GM12878 (cell line): ENCODE data around the gene UBXN11. TPM values are rescaled to one million over a fixed set of nuclear protein-coding genes. Genes with fewer than 3 reads are reported as not detected.

Experiments
- ATAC-seq: fragments of 200-7000 bp; cut with Tn5 transposase; 3 replicates; pipeline ENCODE4 v1.9.1; 2020; ENCODE audit warnings: mild to moderate bottlenecking, moderate library complexity
- BruUV-seq: library from RNA; stranded (reverse); fragments of 400-500 nt; replicated peaks from 2 replicates; lab custom pipeline; 2021; lab: Mats Ljungman, UMichigan
- CTCF ChIA-PET: fragments of 300-600 bp; sonication (Branson Sonifier 250); formaldehyde crosslinking; extraction: SDS; loops from one replicate; lab custom pipeline; 2021; ENCODE audit warnings: inconsistent platforms; lab: Yijun Ruan, JAX
- POLR2A ChIA-PET: fragments of 350-600 bp; formaldehyde crosslinking; extraction: SDS; loops from one replicate; lab custom pipeline; 2021; ENCODE audit warnings: inconsistent platforms; lab: Charles Lee
- RAD21 ChIA-PET: fragments of 300-600 bp; sonication (Branson Sonifier 250); formaldehyde crosslinking; loops from one replicate; lab custom pipeline; 2023; ENCODE audit warnings: antibody characterized with exemption; ENCODE audit not compliant: unreplicated experiment; lab: Charles Lee
- SMC1A ChIA-PET: fragments of 300-600 bp; sonication (Branson Sonifier 250); formaldehyde crosslinking; loops from one replicate; lab custom pipeline; 2023; ENCODE audit not compliant: unreplicated experiment, uncharacterized antibody; lab: Charles Lee
- DNase-seq: peaks from one replicate; pipeline ENCODE4 v3.0.0-alpha.2; 2011; ENCODE audit warnings: low read depth, low spot score
- FAIRE-seq: peaks from 3 replicates; lab custom pipeline; 2011; peaks lifted over from hg19 to GRCh38; lab: Jason Lieb, UNC
- H2AFZ ChIP-seq: 2 replicates; pipeline ENCODE4 v1.6.0; 2011; ENCODE audit warnings: low read depth, low read length, control low read depth; ENCODE audit not compliant: control insufficient read depth
- H3K27ac ChIP-seq: 2 replicates; pipeline ENCODE4 v1.5.1; 2011; ENCODE audit warnings: control low read depth; ENCODE audit not compliant: control insufficient read depth, insufficient read depth
- H3K27me3 ChIP-seq, 2 experiments: replicated peaks in 1 of 2; 2 replicates each; pipeline versions ENCODE4 v1.6.0 to v1.6.1; 2011; ENCODE audit warnings: low read length in 1 of 2; ENCODE audit not compliant: control insufficient read depth in 2 of 2, insufficient read depth in 2 of 2
- H3K36me3 ChIP-seq, 2 experiments: 2 replicates each; pipeline ENCODE4 v1.5.1; 2011; ENCODE audit warnings: low read length in 1 of 2; ENCODE audit not compliant: control insufficient read depth in 2 of 2, insufficient read depth in 2 of 2
- H3K4me1 ChIP-seq: 2 replicates; pipeline ENCODE4 v1.6.1; 2011; ENCODE audit warnings: mild to moderate bottlenecking, low read length, moderate library complexity, mixed read lengths; ENCODE audit not compliant: control insufficient read depth, insufficient read depth
- H3K4me2 ChIP-seq: 2 replicates; pipeline ENCODE4 v1.6.0; 2011; ENCODE audit warnings: control low read depth; ENCODE audit not compliant: control insufficient read depth, insufficient read depth
- H3K4me3 ChIP-seq: fragments of 200-600 bp; sonication (generic); 2 replicates; pipeline ENCODE4 v1.5.1; 2016
- H3K79me2 ChIP-seq: 2 replicates; pipeline ENCODE4 v1.6.0; 2011; ENCODE audit warnings: low read length; ENCODE audit not compliant: control insufficient read depth, insufficient read depth
- H3K9ac ChIP-seq: 2 replicates; pipeline ENCODE4 v1.8.0; 2011; ENCODE audit warnings: low read length, control low read depth, mixed read lengths; ENCODE audit not compliant: control insufficient read depth, insufficient read depth
- H3K9me3 ChIP-seq: replicated peaks from 3 replicates; pipeline ENCODE4 v1.5.1; 2011; ENCODE audit warnings: mild to moderate bottlenecking, low read length; ENCODE audit not compliant: control insufficient read depth, insufficient read depth
- H4K20me1 ChIP-seq: 2 replicates; pipeline ENCODE4 v1.6.0; 2011; ENCODE audit not compliant: control insufficient read depth, insufficient read depth
- POLR2A ChIP-seq: IDR thresholded peaks from 2 replicates; pipeline ENCODE4 v1.6.1; 2011; ENCODE audit warnings: low read depth, mild to moderate bottlenecking, low read length
- SP1 ChIP-seq: IDR thresholded peaks from one replicate; pipeline ENCODE4 v1.6.1; 2011; ENCODE audit warnings: low read depth, low read length
- SUPT20H ChIP-seq: IDR thresholded peaks from 2 replicates; pipeline ENCODE4 v1.6.1; 2011; ENCODE audit warnings: low read depth, mild to moderate bottlenecking, low read length, moderate library complexity, borderline replicate concordance; ENCODE audit not compliant: control insufficient read depth
- TCF3 ChIP-seq: IDR thresholded peaks from 2 replicates; pipeline ENCODE4 v1.6.1; 2012; ENCODE audit warnings: low read depth, mild to moderate bottlenecking, low read length, borderline replicate concordance; ENCODE audit not compliant: insufficient read depth
- WGBS: methylation state at CpG from one replicate; pipeline ENCODE4 v1.1.6; 2016; ENCODE audit warnings: low lambda C conversion rate; ENCODE audit not compliant: insufficient replicate concordance, insufficient coverage; ENCODE audit errors: missing lambda C conversion rate; 5-methylcytosine and 5-hydroxymethylcytosine counted together
- in situ Hi-C: fragments of 300-500 bp; cut with MboI; formaldehyde crosslinking; loops from 9 replicates; pipeline ENCODE4 v1.14.3; 2018; ENCODE audit warnings: mixed read lengths
- intact Hi-C: fragments of 100-400 bp; cut with micrococcal nuclease; formaldehyde crosslinking; loops from one replicate; pipeline ENCODE4 v1.14.2; 2022; ENCODE audit not compliant: unreplicated experiment
- polyA plus RNA-seq, 11 experiments: library from polyadenylated mRNA; depleted of rRNA in 4 of 11; unstranded in 6 of 11; stranded (reverse) in 5 of 11; fragments of >200 nt; fragmentation: Nextera tagmentation in 4 of 11; fragmentation: Illumina TruSeq in 1 of 11; extraction: Ambion mirVana in 4 of 11; extraction: Trizol in 1 of 11; gene quantifications; 1 replicate in 1 of 11; 2 replicates in 10 of 11; pipeline versions ENCODE4 v1.2.1 to v1.2.3, GENCODE V29; 2011 to 2016; ENCODE audit warnings: inconsistent platforms in 2 of 11, missing spikeins in 2 of 11, low read depth in 1 of 11
- total RNA-seq, 4 experiments: library from RNA; depleted of rRNA in 3 of 4; stranded (reverse); fragments of >200 nt in 3 of 4; fragmentation: Illumina TruSeq in 1 of 4; extraction: Trizol in 1 of 4; gene quantifications; 2 replicates each; pipeline versions ENCODE4 v1.2.1 to v1.2.3, GENCODE V29; 2013 to 2021

The UBXN11 gene
- total and polyA plus RNA-seq, 10 of the 15 experiments (the other 5 are each of a cell fraction or from before 2014, with no cell fraction given) = 0.32 to 34.4 (median 9.6) TPM

DNA sequence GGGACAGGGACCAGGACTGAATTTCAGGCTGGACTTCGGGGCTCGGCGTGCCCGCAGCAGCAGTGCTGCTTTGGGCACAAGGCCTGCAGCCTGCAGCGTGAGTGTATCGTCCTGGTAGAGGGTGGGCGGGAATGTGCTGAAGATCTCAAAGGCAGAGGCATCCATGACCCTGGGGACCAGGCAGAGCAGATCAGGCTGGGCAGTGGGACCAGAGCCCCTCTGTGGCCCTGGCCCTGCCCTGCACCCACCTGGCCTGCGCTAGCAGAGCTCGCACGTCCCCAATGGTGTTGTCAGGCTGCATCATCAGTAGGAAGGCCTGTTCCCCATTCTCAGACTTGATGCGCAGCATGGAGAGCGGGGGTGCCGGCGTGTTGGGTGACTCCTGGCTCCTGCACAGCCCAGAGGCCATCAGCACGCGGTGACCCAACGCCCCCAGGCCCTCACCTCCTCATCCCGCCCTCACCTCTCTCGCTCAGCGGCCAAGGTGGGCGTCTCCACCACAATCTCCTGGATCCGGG is 24.0 kb downstream of the UBXN11 start:
- SMC1A ChIA-PET = interaction anchor here (9.1 to 11.1 kb wide), 2 partner anchors 38 kb away, joined by 119 to 474 read pairs; partner anchors contain the start of gene CD52
- in situ Hi-C loops (no loop called here), intact Hi-C loops (no loop called here)
- no peaks in the 10 kb centered on the region for H4K20me1 ChIP-seq
- peaks cover 4 to 8% of the 10 kb centered on the region in 2 experiments for H3K36me3 ChIP-seq
- POLR2A ChIA-PET = interaction anchor here (2.0 to 9.2 kb wide), 2 partner anchors 36 kb away, joined by 11 to 253 read pairs; partner anchors contain the start of gene CD52
- FAIRE-seq (no peak), ATAC-seq (no peak), DNase-seq (no peak)
- no peaks in the 10 kb centered on the region for H3K27me3 ChIP-seq
- H3K9me3 ChIP-seq = no peaks in the 10 kb centered on the region
- H3K4me1 ChIP-seq = peaks cover 59% of the 10 kb centered on the region
- H3K27ac ChIP-seq = no peak overlapping the region
- H3K4me2 ChIP-seq = no peak overlapping the region
- BruUV-seq = no TSS peak
- TF ChIP-seq SP1 (no peak), POLR2A (peak; percentile 50; the same call in 1 of the 2 replicates)
- 89% methylated on average over 22 of the region's 22 CpGs for WGBS
- RAD21 ChIA-PET = interaction anchor here (1.0 to 8.9 kb wide), 3 partner anchors 25 to 37 kb away, joined by 3 to 477 read pairs (median 113); partner anchors contain the start of gene CD52
- CTCF ChIA-PET = interaction anchor here (0.9 to 18.0 kb wide), 5 partner anchors 37 to 134 kb away, joined by 3 to 879 read pairs (median 89); partner anchors contain the start of gene CD52
- H3K9ac ChIP-seq = no peak overlapping the region
- H3K4me3 ChIP-seq = no peak overlapping the region
- no peak overlapping the region for H2AFZ ChIP-seq
- H3K79me2 ChIP-seq = peaks cover 26% of the 10 kb centered on the region

DNA sequence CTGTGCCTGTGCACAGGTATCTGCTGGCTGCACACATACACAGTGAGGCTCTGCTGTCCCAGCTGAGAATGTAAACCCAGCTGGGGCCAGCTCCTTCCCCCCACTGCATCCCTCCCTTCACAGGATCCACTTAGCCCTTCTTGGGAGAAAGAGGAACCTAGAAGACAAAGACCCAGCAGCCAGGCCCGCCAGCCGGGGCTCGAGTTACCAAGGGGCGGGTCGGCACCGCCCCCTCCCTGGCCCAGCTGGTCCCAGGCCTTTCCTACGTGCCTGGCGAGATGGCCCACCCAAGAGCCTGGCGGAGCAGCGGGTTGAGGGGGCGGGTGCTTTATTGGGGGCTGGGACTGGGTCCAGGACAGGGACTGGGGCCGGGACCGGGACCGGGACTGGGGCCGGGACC is 24.5 kb downstream of the UBXN11 start:
- intact Hi-C loops = no loop called here
- no peak overlapping the region for H3K4me3 ChIP-seq
- H2AFZ ChIP-seq = no peak overlapping the region
- ATAC-seq (no peak), DNase-seq (no peak), FAIRE-seq (no peak)
- BruUV-seq = no TSS peak
- RAD21 ChIA-PET = interaction anchor here (1.0 to 8.9 kb wide), 2 partner anchors 26 to 37 kb away, joined by 3 to 113 read pairs; partner anchors contain the start of gene CD52
- in situ Hi-C loops = no loop called here
- TF ChIP-seq SUPT20H = no peak
- TF ChIP-seq TCF3 = no peak
- H3K9ac ChIP-seq = no peak overlapping the region
- CTCF ChIA-PET = interaction anchor here (1.6 to 18.0 kb wide), 3 partner anchors 37 to 135 kb away, joined by 8 to 879 read pairs (median 80); partner anchors contain the start of gene CD52
- peaks cover 54% of the 10 kb centered on the region for H3K4me1 ChIP-seq
- H4K20me1 ChIP-seq = no peaks in the 10 kb centered on the region
- no peak overlapping the region for H3K4me2 ChIP-seq
- no peak overlapping the region for H3K27ac ChIP-seq
- POLR2A ChIA-PET = interaction anchor here (2.0 kb wide), 1 partner anchor 36 kb away, joined by 11 read pairs; the partner anchor contains the start of gene CD52
- H3K27me3 ChIP-seq = no peaks in the 10 kb centered on the region
- H3K9me3 ChIP-seq = no peaks in the 10 kb centered on the region
- peaks cover 7 to 11% of the 10 kb centered on the region in 2 experiments for H3K36me3 ChIP-seq
- WGBS = 64% methylated on average over 15 of the region's 15 CpGs
- H3K79me2 ChIP-seq = peaks cover 26% of the 10 kb centered on the region
- SMC1A ChIA-PET = interaction anchor here (9.1 kb wide), 1 partner anchor 38 kb away, joined by 119 read pairs; the partner anchor contains the start of gene CD52
